ENCODE data around the gene SLC35F6. TPM values are rescaled to one million over a fixed set of nuclear protein-coding genes. Genes with fewer than 3 reads are reported as not detected.

Gene SLC35F6
- total RNA-seq, 1 experiment from 2014 or later, result 10.3 TPM

- TF ChIP-seq ZNF281 (CRISPR knock-in tag; IDR thresholded peaks at IDR 0.05), result no peak
- TF ChIP-seq E2F4 (CRISPR knock-in tag; IDR thresholded peaks at IDR 0.05; ENCODE audit: borderline replicate concordance, low read depth), result no peak
- no peak for TF ChIP-seq NR2C2 (CRISPR knock-in tag; IDR thresholded peaks at IDR 0.05)
- TF ChIP-seq MYBL2 (CRISPR knock-in tag; IDR thresholded peaks at IDR 0.05), result peak; percentile 77; the same call in 1 of the 2 replicates
- no peak for TF ChIP-seq CBFB (CRISPR knock-in tag; IDR thresholded peaks at IDR 0.05; ENCODE audit: low read depth)
- no peak for TF ChIP-seq STAT6 (CRISPR knock-in tag; conservative IDR thresholded peaks at IDR 0.05; ENCODE audit: low read depth)
- TF ChIP-seq CREB1 (CRISPR knock-in tag; IDR thresholded peaks at IDR 0.05), result no peak
- TF ChIP-seq ATF2 (CRISPR knock-in tag; IDR thresholded peaks at IDR 0.05; ENCODE audit: borderline replicate concordance, low read depth), result no peak
- TF ChIP-seq ZNF317 (CRISPR knock-in tag; IDR thresholded peaks at IDR 0.05; ENCODE audit: borderline replicate concordance, low read depth), result no peak
- no peak for TF ChIP-seq EMX1 (CRISPR knock-in tag; IDR thresholded peaks at IDR 0.05)
These were observed at the start of gene SLC35F6 (continued) for GRCh38 chr2:26764078-26764887.

GRCh38 chr2:26715528-26716270 is 48.4 kb upstream of the SLC35F6 start:
- H3K4me1 Mint-ChIP-seq, result peaks cover under 1% of the 10 kb centered on the region
- no peaks in the 10 kb centered on the region; the same call in 1 of the 2 replicates for H3K27me3 Mint-ChIP-seq (ENCODE audit: low read depth)
- no peak for DNase-seq (ENCODE audit: low spot score)
- H3K4me3 Mint-ChIP-seq, result no peak overlapping the region
- ChIA-PET POLR2A (no interaction called here), CTCF (no interaction called here)
- H3K27ac Mint-ChIP-seq, result no peak overlapping the region
- H3K9me3 Mint-ChIP-seq, result no peaks in the 10 kb centered on the region
- no peaks in the 10 kb centered on the region for H3K36me3 Mint-ChIP-seq
- no peak for ATAC-seq
- TF ChIP-seq CTCF (IDR thresholded peaks at IDR 0.05) (no peak), SOX15 (CRISPR knock-in tag; IDR thresholded peaks at IDR 0.05) (no peak), ATF6 (CRISPR knock-in tag; IDR thresholded peaks at IDR 0.05) (no peak), ATF2 (CRISPR knock-in tag; IDR thresholded peaks at IDR 0.05; ENCODE audit: borderline replicate concordance, low read depth) (no peak), ZNF532 (CRISPR knock-in tag; IDR thresholded peaks at IDR 0.05; ENCODE audit: borderline replicate concordance) (no peak)
